ENCODE results near the gene IFI27L2.

Gene IFI27L2

DNA sequence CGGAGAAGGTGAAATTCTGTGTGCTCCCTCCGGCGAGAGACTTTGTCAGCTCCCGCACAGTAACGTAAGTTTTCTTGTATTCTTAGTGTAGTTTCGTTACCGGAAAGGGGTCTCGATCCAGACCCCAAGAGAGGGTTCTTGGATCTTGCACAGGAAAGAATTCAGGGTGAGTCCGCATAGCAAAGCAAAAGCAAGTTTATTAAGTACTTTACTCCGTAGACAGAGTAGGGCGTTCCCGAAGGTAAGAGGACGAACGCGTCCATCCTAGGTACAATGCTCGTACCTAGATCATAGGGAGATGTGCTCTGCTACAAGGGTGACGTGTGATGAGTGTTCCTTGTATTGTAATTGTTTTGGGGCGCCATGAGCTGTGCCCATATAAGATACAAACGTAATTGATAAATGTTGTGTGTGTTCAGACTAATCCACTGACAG is 48.0 kb downstream of the IFI27L2 start:
- H3K4me1 Mint-ChIP-seq = peaks cover 39% of the 10 kb centered on the region
- TF ChIP-seq, protein P1, sequence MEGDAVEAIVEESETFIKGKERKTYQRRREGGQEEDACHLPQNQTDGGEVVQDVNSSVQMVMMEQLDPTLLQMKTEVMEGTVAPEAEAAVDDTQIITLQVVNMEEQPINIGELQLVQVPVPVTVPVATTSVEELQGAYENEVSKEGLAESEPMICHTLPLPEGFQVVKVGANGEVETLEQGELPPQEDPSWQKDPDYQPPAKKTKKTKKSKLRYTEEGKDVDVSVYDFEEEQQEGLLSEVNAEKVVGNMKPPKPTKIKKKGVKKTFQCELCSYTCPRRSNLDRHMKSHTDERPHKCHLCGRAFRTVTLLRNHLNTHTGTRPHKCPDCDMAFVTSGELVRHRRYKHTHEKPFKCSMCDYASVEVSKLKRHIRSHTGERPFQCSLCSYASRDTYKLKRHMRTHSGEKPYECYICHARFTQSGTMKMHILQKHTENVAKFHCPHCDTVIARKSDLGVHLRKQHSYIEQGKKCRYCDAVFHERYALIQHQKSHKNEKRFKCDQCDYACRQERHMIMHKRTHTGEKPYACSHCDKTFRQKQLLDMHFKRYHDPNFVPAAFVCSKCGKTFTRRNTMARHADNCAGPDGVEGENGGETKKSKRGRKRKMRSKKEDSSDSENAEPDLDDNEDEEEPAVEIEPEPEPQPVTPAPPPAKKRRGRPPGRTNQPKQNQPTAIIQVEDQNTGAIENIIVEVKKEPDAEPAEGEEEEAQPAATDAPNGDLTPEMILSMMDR (IDR thresholded peaks at IDR 0.05; ENCODE audit: unreplicated experiment in 3 of 3) = no peak
- H3K36me3 Mint-ChIP-seq (ENCODE audit: low read depth) = peaks cover 60% of the 10 kb centered on the region

DNA sequence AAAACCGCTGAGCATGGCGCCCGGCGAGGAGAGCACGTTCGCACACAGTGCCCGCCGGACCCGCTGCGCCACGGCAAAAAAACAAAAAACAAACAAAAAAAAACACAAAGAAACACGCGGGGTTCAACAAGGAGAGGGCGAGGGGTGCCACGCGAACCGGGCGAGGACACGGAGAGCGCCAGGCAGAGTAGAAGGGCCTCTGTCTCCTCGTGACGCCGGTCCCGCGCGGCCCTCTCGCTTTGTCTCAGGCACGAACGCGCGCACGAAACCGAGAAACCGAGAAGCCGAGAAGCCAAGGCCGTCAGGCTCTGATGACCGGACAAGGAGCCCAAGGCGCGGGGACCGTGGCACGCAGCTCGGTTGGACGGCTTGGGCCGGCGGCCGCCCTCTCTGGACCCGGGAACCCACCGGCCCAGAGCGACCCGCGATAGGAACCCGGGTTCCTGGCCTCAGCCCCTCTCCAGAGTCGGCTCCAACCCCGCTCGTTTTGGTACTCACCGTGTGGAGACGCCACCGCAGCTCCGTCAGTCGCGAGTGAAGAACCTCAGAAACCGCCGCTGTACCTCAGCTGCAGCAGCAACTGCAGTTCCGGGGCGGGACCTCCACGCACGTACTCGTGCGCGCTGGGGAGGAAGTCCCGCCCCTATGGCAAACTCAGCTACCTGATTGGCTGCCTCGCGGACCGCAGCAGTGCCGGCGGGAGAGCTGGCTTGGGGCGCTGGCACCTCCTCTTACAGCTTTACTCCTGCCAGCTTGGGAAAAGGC is 48.6 kb downstream of the IFI27L2 start, which contains the start of the genes DDX24 and IFI27L1:
Gene DDX24, minus strand, starts transcription at position 582 of the 765 bp plus-strand sequence. CDS start 1,460 bp downstream, outside the sequence.
Gene IFI27L1, plus strand, starts transcription at position 690 of the 765 bp plus-strand sequence. CDS start 15,628 bp downstream, outside the sequence.
- H3K4me3 Mint-ChIP-seq = peak within 1 kb of the TSS; percentile 100
- H3K4me1 Mint-ChIP-seq = peaks cover 39% of the 10 kb centered on the region
- H3K27me3 Mint-ChIP-seq (ENCODE audit: low read depth) = no peaks in the 10 kb centered on the region
- peaks cover 61% of the 10 kb centered on the region for H3K36me3 Mint-ChIP-seq (ENCODE audit: low read depth)
- peaks cover 9% of the 10 kb centered on the region for H3K9me3 Mint-ChIP-seq
- peak within 1 kb of the TSS; percentile 93 to 99 (median 99) for H3K27ac Mint-ChIP-seq
- TF ChIP-seq, protein P1 (IDR thresholded peaks at IDR 0.05; ENCODE audit: unreplicated experiment in 3 of 3) = no peak

More for the DNA sequence above, 48.0 kb downstream of the IFI27L2 start:
- Mint-ChIP-seq H3K27ac (peak overlapping the region; percentile 93 to 99 (median 99)), H3K27me3 (ENCODE audit: low read depth) (no peaks in the 10 kb centered on the region), H3K9me3 (peaks cover 9% of the 10 kb centered on the region), H3K4me3 (peak overlapping the region; percentile 100)

DNA sequence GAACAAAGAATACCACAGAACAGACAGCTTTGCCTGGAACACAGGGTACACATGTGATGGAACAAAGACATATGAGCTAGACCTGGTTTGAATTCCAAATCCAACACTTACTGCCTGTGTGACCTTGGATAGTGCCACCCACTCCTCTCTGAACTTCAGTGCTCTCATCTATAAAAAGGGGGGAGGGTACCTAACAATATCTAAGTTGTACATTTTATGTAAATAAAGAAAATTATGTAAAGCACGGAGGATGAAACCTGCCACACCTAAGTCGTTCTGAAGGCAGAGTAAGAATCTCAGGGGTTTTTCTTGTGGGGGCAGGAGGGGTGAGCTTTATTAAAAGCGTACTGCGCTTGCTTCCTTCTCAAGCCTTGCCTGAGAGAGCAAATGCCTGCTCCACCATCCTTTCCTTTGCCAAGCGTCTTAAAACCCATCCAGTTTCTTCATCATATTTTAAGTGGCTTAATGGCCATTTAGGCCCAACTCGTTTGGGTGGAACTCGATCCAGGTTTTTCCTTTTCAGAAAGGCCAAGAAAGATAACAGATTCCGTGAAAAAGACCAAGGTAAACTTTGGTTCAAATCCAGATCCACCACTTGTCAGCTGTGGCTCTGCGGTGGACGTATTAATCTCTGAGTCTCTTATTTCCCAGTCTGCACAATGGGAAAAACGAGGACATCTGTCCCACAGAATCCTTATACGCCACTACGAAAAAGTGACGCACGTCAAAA is 49.3 kb downstream of the IFI27L2 start:
- Mint-ChIP-seq H3K4me3 (peak overlapping the region; percentile 100), H3K9me3 (peaks cover 15% of the 10 kb centered on the region), H3K36me3 (ENCODE audit: low read depth) (peaks cover 68% of the 10 kb centered on the region), H3K4me1 (peaks cover 39% of the 10 kb centered on the region), H3K27ac (peak overlapping the region; percentile 93 to 99 (median 99)), H3K27me3 (ENCODE audit: low read depth) (no peaks in the 10 kb centered on the region)
- TF ChIP-seq, protein P1 (IDR thresholded peaks at IDR 0.05; ENCODE audit: unreplicated experiment in 3 of 3) = no peak

DNA sequence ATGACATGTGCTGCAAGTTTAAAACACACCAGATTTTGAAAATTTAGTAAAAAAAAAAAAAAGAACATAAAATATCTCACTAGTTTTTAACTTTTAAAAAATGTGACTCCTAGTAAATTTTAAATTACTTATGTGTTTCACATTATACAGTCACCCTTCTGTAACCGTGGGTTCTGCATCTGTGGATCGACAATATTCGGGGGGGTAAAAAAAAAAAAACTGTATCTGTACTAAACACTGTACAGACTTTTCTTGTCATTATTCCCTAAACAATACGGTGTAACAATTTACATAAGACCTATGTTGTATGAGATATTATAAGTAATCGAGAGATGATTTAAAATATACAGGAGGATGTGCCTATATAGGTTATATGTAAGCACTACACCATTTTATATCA is 51.6 kb downstream of the IFI27L2 start:
- H3K36me3 Mint-ChIP-seq (ENCODE audit: low read depth) = peaks cover 72% of the 10 kb centered on the region
- peaks cover 26% of the 10 kb centered on the region for H3K9me3 Mint-ChIP-seq
- peak overlapping the region; percentile 100 for H3K4me3 Mint-ChIP-seq
- H3K4me1 Mint-ChIP-seq = peaks cover 39% of the 10 kb centered on the region
- TF ChIP-seq, protein P1 (IDR thresholded peaks at IDR 0.05; ENCODE audit: unreplicated experiment in 3 of 3) = no peak
- no peak overlapping the region for H3K27ac Mint-ChIP-seq
- no peaks in the 10 kb centered on the region for H3K27me3 Mint-ChIP-seq (ENCODE audit: low read depth)

All from nephron (organoid).